ENCODE measurements around the gene UBAC2. TPM values are rescaled to one million over a fixed set of nuclear protein-coding genes. Genes with fewer than 3 reads are reported as not detected.

The UBAC2 gene
- total RNA-seq, 1 experiment from 2014 or later, result 103 TPM

DNA sequence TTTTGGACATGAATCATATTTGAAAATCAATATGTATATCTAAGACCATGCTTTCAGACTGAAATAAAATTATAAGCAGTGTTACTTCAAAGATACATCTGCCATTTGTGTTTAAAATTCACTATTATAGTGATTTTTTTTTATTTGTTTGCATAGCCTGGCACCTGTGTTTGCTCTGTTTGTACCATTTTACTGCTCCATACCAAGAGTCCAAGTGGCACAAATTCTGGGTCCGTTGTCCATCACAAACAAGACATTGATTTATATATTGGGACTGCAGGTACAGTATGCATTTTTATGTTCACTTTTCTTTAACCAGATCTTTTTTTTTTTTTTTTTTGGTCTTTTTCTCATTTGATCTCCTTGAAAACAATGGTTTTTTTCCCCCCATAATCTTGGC is 113.3 kb downstream of the UBAC2 start:
- TF ChIP-seq, protein P1, sequence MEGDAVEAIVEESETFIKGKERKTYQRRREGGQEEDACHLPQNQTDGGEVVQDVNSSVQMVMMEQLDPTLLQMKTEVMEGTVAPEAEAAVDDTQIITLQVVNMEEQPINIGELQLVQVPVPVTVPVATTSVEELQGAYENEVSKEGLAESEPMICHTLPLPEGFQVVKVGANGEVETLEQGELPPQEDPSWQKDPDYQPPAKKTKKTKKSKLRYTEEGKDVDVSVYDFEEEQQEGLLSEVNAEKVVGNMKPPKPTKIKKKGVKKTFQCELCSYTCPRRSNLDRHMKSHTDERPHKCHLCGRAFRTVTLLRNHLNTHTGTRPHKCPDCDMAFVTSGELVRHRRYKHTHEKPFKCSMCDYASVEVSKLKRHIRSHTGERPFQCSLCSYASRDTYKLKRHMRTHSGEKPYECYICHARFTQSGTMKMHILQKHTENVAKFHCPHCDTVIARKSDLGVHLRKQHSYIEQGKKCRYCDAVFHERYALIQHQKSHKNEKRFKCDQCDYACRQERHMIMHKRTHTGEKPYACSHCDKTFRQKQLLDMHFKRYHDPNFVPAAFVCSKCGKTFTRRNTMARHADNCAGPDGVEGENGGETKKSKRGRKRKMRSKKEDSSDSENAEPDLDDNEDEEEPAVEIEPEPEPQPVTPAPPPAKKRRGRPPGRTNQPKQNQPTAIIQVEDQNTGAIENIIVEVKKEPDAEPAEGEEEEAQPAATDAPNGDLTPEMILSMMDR (IDR thresholded peaks at IDR 0.05; ENCODE audit: insufficient read depth in 1 of 2, low read depth in 1 of 2, low read length in 1 of 2, severe bottlenecking in 1 of 2, unreplicated experiment in 1 of 2), result no peak
- intact Hi-C loops (cut with micrococcal nuclease; ENCODE audit: unreplicated experiment), result no loop called here
- H3K9me3 ChIP-seq, result no peaks in the 10 kb centered on the region
- H3K36me3 Mint-ChIP-seq (ENCODE audit: insufficient read depth, unreplicated experiment), result peaks cover 31% of the 10 kb centered on the region
- ChIA-PET CTCF (no interaction called here), POLR2A (no interaction called here)
- H3K36me3 ChIP-seq (ENCODE audit: control insufficient read depth, insufficient read depth, low read length), result peaks cover 2% of the 10 kb centered on the region; the same call in 1 of the 2 replicates
- H3K4me1 Mint-ChIP-seq (ENCODE audit: low read depth, unreplicated experiment), result peaks cover 14% of the 10 kb centered on the region
- no peak for DNase-seq
- no peaks in the 10 kb centered on the region for H3K27me3 Mint-ChIP-seq (ENCODE audit: insufficient read depth, unreplicated experiment)
- H3K27ac Mint-ChIP-seq (ENCODE audit: unreplicated experiment), result no peak overlapping the region
- no peaks in the 10 kb centered on the region for H3K27me3 ChIP-seq (replicated peaks; ENCODE audit: control insufficient read depth, insufficient read depth, low read length)
- no TSS peak for BruUV-seq (replicated peaks)
- H3K4me1 ChIP-seq, result no peaks in the 10 kb centered on the region
- H3K4me3 ChIP-seq (ENCODE audit: low read depth, low read length), result no peak overlapping the region
- no peaks in the 10 kb centered on the region for H3K9me3 Mint-ChIP-seq (ENCODE audit: unreplicated experiment)
- no peak overlapping the region for H3K4me3 Mint-ChIP-seq (ENCODE audit: unreplicated experiment)

DNA sequence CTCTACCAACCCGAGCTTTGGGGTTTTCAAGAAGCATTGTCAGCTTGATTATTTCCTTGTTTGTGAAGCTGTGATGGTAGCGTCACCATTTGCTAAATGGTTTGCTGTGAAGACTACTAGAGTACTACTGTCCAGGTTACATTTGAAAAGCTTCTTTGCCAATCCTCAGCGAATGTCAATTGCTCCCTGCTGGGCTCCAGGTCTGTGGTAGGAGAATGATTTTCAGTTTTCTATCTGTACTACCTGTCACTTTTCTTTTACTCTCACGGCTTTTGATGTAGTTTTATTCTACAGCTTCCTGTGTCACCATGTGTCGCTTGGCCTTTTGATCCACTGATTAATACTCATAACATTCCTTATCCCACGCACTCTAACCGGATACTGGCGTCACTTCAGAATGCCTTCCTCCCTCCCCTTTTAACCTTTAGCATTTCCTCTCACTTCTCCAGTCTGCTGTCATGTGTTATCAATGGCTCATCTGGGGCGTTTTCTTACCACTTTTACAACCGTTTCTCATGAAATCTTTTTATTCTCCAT is 114.1 kb downstream of the UBAC2 start:
- Mint-ChIP-seq H3K27ac (ENCODE audit: unreplicated experiment) (no peak overlapping the region), H3K36me3 (ENCODE audit: insufficient read depth, unreplicated experiment) (peaks cover 30% of the 10 kb centered on the region), H3K4me3 (ENCODE audit: unreplicated experiment) (no peak overlapping the region), H3K4me1 (ENCODE audit: low read depth, unreplicated experiment) (peaks cover 14% of the 10 kb centered on the region), H3K27me3 (ENCODE audit: insufficient read depth, unreplicated experiment) (no peaks in the 10 kb centered on the region), H3K9me3 (ENCODE audit: unreplicated experiment) (no peaks in the 10 kb centered on the region)
- peaks cover 2% of the 10 kb centered on the region for H3K36me3 ChIP-seq (ENCODE audit: control insufficient read depth, insufficient read depth, low read length)
- TF ChIP-seq, protein P1 (IDR thresholded peaks at IDR 0.05; ENCODE audit: insufficient read depth in 1 of 2, low read depth in 1 of 2, low read length in 1 of 2, severe bottlenecking in 1 of 2, unreplicated experiment in 1 of 2), result no peak
- BruUV-seq (replicated peaks), result no TSS peak
- no peaks in the 10 kb centered on the region for H3K9me3 ChIP-seq
- H3K4me3 ChIP-seq (ENCODE audit: low read depth, low read length), result no peak overlapping the region
- intact Hi-C loops (cut with micrococcal nuclease; ENCODE audit: unreplicated experiment), result no loop called here
- H3K27me3 ChIP-seq (replicated peaks; ENCODE audit: control insufficient read depth, insufficient read depth, low read length), result no peaks in the 10 kb centered on the region
- DNase-seq, result no peak
- ChIA-PET CTCF (no interaction called here), POLR2A (no interaction called here)
- H3K4me1 ChIP-seq, result no peaks in the 10 kb centered on the region

DNA sequence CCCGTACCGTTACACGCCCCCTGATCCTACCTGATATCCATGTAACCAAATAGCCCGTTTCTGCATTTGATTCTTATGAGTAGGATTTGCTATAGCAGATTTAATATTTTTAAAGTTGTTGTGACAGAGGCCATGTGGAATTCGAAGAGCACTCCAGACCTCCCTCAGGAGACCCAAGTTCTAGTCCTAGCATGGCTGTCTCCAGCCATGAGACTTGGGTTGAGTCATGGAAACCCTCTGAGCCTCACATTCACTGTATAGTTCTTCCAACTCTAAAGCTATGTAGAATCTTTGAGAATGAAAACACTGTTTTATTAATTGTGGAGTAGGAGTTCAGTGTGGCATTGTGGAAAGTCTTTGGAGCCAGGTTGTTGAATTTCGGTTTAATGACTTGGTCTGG is 114.5 kb downstream of the UBAC2 start:
- no TSS peak for BruUV-seq (replicated peaks)
- H3K27ac Mint-ChIP-seq (ENCODE audit: unreplicated experiment), result no peak overlapping the region

More for the DNA sequence above, 114.5 kb downstream of the UBAC2 start:
- Histone ChIP-seq H3K36me3 (ENCODE audit: control insufficient read depth, insufficient read depth, low read length) (peaks cover 2% of the 10 kb centered on the region), H3K9me3 (no peaks in the 10 kb centered on the region), H3K4me1 (no peaks in the 10 kb centered on the region), H3K27me3 (replicated peaks; ENCODE audit: control insufficient read depth, insufficient read depth, low read length) (no peaks in the 10 kb centered on the region), H3K4me3 (ENCODE audit: low read depth, low read length) (no peak overlapping the region)
- Mint-ChIP-seq H3K9me3 (ENCODE audit: unreplicated experiment) (no peaks in the 10 kb centered on the region), H3K36me3 (ENCODE audit: insufficient read depth, unreplicated experiment) (peaks cover 30% of the 10 kb centered on the region), H3K4me1 (ENCODE audit: low read depth, unreplicated experiment) (peaks cover 14% of the 10 kb centered on the region), H3K27me3 (ENCODE audit: insufficient read depth, unreplicated experiment) (no peaks in the 10 kb centered on the region), H3K4me3 (ENCODE audit: unreplicated experiment) (no peak overlapping the region)
- DNase-seq, result no peak
- ChIA-PET CTCF (no interaction called here), POLR2A (no interaction called here)
- TF ChIP-seq, protein P1 (IDR thresholded peaks at IDR 0.05; ENCODE audit: insufficient read depth in 1 of 2, low read depth in 1 of 2, low read length in 1 of 2, severe bottlenecking in 1 of 2, unreplicated experiment in 1 of 2), result no peak
- intact Hi-C loops (cut with micrococcal nuclease; ENCODE audit: unreplicated experiment), result no loop called here
